Keratinocyte (primary cell): Measurements from ENCODE around the gene CD164L2.

Experiments used
- EZH2 ChIP-seq: IDR thresholded peaks from one replicate; pipeline ENCODE4 v1.6.1; 2012; ENCODE audit warnings: inconsistent platforms, mild to moderate bottlenecking, low read length, moderate library complexity
- TF ChIP-seq, protein P1 (sequence below), 3 experiments: IDR thresholded peaks in 1 of 3; conservative IDR thresholded peaks in 1 of 3; optimal IDR thresholded peaks in 1 of 3; 2 replicates in 2 of 3; 3 replicates in 1 of 3; pipeline versions ENCODE3 to v1.5.1; 2011; ENCODE audit warnings: low read length in 3 of 3, mild to moderate bottlenecking in 3 of 3, moderate library complexity in 2 of 3, control low read depth in 1 of 3, inconsistent platforms in 1 of 3; ENCODE audit not compliant: insufficient read depth in 2 of 3; ENCODE audit errors: extremely low read depth in 1 of 3

DNA sequence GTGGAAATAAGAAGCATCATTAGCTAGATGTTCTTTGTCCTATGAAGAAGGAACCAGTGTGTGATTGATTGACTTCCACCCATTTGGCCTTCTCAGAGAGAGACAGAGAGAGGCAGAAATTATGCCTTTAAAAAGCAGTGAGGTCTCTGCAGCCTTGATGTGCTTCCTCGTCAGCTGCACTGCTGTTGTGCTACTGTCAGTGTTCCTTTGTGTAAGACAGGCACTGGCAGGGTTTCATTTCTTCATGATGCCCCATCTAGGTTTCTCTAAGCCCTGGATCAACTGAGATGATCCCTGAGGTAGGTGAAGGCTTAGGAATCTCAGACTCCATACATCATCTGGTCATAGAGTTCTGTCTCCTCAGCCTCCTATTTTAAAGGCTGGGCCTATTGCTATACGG, 44.2 kb upstream of the CD164L2 start:
- TF ChIP-seq, protein P1, sequence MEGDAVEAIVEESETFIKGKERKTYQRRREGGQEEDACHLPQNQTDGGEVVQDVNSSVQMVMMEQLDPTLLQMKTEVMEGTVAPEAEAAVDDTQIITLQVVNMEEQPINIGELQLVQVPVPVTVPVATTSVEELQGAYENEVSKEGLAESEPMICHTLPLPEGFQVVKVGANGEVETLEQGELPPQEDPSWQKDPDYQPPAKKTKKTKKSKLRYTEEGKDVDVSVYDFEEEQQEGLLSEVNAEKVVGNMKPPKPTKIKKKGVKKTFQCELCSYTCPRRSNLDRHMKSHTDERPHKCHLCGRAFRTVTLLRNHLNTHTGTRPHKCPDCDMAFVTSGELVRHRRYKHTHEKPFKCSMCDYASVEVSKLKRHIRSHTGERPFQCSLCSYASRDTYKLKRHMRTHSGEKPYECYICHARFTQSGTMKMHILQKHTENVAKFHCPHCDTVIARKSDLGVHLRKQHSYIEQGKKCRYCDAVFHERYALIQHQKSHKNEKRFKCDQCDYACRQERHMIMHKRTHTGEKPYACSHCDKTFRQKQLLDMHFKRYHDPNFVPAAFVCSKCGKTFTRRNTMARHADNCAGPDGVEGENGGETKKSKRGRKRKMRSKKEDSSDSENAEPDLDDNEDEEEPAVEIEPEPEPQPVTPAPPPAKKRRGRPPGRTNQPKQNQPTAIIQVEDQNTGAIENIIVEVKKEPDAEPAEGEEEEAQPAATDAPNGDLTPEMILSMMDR (optimal IDR thresholded peaks at IDR 0.05 in 1 of 3, IDR thresholded peaks at IDR 0.05 in 1 of 3, conservative IDR thresholded peaks at IDR 0.05 in 1 of 3; ENCODE audit: extremely low read depth in 1 of 3, insufficient read depth in 2 of 3, low read length in 3 of 3): no peak
- TF ChIP-seq EZH2: no peak
